Measurements from ENCODE around the gene NRG3.

NRG3 gene

GRCh38 chr10:82358486-82359099, 483.6 kb downstream of the NRG3 start:
- no peak for TF ChIP-seq CTCF (IDR thresholded peaks at IDR 0.05)

- TF ChIP-seq CTCF (IDR thresholded peaks at IDR 0.05): no peak
These were observed 486.3 kb downstream of the NRG3 start for GRCh38 chr10:82361256-82361655.

GRCh38 chr10:82377608-82378007, 502.6 kb downstream of the NRG3 start:
- peak; percentile 67 for TF ChIP-seq CTCF (IDR thresholded peaks at IDR 0.05)

- no peak for TF ChIP-seq CTCF (IDR thresholded peaks at IDR 0.05)
These were observed 503.2 kb downstream of the NRG3 start for GRCh38 chr10:82378146-82378545.

GRCh38 chr10:82383350-82383749, 508.4 kb downstream of the NRG3 start:
- TF ChIP-seq CTCF (IDR thresholded peaks at IDR 0.05): no peak

- TF ChIP-seq CTCF (IDR thresholded peaks at IDR 0.05): no peak
These were observed 516.1 kb downstream of the NRG3 start for GRCh38 chr10:82390866-82391658.

DNA sequence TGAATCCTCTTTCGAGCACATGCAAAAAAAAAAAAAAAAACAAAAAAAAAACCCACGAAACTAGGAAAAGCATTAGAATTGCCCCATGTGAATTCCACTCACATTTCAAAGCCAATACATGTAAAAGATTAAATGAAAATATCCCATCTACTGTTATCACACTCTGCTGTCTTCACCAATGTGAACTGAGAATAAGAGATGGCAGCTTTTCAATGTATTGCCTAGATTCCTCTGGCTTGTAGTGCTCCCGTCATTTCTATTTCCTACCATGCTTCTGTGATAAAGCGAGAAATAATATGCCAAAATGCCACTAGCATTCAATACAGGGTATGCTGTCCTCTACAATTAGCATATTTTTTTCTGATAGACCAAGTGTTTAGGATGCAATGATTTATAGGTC, 517.0 kb downstream of the NRG3 start:
- no peak for TF ChIP-seq CTCF (IDR thresholded peaks at IDR 0.05)

Measured in LNCAP (cell line).